HS-5 (cell line): ENCODE measurements around the gene ANO4.
"Not testable (repeated sequence)": the region's sequence is repeated elsewhere in the genome, so short reads cannot be mapped to it uniquely, and the experiment has no call there.

Experiments
- DNase-seq: peaks from one replicate; pipeline ENCODE4 v3.0.0-alpha.2; 2012; ENCODE audit warnings: low read depth

The ANO4 gene

GRCh38 chr12:101045486-101046464, 251.2 kb downstream of the ANO4 start:
- no peak for DNase-seq

DNA sequence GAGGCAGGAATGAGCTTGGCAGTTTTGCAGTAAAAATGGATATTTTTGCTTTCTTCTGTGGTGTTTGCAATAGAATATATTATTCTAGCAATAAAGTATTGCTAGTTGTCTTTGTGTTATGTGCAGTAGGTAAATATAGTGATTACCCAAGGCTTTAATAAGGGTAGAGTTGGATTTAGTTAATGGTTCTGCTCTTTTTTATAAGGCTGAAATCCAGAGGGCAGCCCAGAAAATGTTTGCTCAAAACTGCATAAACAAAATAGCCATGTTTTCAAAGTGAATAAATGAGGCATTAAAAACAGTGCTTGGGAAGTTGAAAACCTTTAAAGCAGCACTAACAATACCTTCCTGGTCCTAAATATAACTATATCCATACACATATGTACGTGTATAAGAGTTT, 253.1 kb downstream of the ANO4 start:
- no peak for DNase-seq

- no peak for DNase-seq
Observed at GRCh38 chr12:101050631-101051030, 256.1 kb downstream of the ANO4 start.

GRCh38 chr12:101051151-101051550, 256.6 kb downstream of the ANO4 start:
- DNase-seq: no peak

DNA sequence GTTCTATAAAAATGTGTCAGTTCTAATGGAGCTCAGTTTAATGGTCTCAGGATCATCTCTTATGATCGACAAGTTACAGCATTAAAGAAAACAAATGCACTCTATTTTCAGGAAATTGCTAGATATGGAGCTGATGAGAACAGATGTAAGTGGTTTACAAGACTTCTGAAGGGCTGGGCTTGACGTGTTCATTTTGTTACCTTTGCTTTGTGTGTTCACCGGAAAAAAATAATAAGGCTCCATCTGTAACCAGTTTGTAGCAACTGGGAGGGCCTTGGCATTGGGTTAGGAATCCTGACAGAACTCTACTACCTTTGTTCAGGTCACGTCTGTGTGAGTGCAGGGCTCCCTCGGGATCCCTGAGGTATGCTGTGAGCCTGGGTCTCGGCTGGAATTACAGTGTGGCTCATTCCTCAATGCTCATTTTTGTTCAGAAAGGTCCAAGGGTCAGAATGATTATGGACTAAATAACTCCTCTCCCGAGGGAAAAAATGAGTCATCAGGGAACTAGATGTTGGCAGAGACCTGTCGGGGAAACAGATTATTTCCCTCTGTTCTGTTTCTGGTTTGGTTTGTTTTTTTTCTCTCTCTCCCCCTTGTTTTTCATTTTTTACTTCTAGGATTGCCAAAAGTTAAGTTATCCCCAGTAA, 257.4 kb downstream of the ANO4 start:
- peak; percentile 96 for DNase-seq

DNA sequence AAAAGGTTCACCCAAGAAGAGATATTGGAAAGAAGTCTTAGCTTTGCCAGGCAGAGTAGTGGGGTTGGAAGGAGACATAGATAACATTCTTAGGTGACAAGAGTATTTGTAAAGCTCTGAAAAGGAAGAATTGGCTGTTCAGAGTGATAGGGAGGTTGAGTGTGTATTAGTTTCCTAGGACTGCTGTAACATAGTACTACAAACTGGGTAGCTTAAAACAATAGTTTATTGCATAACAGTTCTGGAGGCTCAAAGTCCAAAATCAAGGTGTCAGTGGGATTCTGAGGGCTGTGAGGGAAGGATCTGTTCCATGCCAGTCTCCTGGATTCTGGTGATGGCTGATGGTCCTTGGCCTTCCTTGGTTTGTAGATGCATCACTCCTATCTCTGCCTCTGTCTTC, 258.6 kb downstream of the ANO4 start:
- DNase-seq: no peak

DNA sequence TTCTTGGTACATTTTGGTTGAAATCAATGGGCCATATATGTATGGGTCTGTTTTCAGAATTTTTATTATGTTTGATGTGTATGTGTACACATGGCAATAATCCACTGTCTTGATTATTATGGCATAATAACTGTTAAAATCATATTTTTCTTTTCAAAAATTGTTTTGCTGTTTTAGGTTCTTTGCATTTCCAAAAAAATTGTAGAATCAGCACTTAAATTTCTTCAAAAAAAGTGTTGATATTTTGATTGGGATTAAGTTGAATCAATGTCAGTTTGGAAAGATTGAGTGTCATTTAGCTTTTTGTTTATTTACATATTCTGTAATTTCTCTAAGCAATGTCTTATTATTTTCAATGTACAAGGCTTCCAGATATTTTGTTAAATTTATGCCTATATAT, 261.4 kb downstream of the ANO4 start:
- DNase-seq: no peak

- not testable (repeated sequence) for DNase-seq
Observed at GRCh38 chr12:101062508-101062907, 267.9 kb downstream of the ANO4 start.

- DNase-seq: no peak
Observed at GRCh38 chr12:101064721-101065120, 270.1 kb downstream of the ANO4 start.

- DNase-seq: no peak
Observed at GRCh38 chr12:101066489-101066888, 271.9 kb downstream of the ANO4 start.

DNA sequence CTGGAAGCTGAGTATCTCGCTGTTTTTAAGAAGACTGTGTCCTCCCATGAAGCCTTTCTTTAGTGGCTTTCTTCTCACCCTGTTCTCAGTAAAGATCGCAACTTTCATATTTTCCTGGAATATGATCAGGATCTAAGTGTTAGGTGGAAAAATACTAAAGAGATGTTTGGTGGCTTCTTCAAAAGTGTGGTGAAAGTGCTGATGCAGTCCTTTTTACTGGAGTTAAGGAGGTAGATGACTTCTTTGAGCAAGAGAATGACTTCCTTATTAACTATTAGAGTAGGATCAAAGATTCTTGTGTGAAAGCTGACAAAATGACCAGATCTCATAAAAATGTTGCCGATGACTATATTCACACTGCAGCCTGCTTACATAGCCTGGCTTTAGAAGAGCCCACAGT, 273.8 kb downstream of the ANO4 start:
- no peak for DNase-seq

GRCh38 chr12:101068836-101069235, 274.3 kb downstream of the ANO4 start:
- no peak for DNase-seq

DNA sequence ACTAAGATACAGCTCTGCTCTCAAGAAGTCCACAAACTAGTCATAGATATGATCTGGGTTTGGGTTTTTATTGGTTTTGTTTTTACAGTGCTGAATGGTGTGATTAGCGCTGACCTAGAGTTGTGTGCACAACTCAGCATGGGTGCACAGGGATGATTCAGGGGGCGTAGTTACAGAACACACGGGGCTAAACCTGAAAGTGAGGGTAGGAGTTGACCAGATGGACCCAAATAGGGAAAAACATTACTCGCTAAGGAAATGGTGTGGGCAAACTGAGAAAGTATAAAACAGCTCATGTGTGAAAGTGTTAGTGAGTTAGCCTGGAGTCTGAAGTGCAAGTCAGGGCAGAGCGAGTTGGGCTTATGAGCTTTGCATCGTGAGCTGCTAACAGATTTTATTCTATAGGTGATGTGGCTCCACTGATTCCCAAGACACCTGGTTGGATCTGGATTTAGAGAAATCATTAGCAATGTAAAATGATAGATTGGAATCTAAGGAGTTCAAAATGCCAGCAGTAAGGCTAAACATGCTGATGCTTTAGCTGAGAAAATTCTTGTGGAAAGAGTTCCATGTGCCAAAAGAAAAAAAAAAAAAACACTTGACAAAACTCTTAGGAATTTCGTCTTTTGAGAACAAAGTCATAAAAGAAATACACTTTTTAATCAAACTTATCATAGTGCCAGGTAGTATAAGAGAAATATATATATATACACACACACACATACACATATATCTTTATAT, 280.5 kb downstream of the ANO4 start:
- DNase-seq: no peak

DNA sequence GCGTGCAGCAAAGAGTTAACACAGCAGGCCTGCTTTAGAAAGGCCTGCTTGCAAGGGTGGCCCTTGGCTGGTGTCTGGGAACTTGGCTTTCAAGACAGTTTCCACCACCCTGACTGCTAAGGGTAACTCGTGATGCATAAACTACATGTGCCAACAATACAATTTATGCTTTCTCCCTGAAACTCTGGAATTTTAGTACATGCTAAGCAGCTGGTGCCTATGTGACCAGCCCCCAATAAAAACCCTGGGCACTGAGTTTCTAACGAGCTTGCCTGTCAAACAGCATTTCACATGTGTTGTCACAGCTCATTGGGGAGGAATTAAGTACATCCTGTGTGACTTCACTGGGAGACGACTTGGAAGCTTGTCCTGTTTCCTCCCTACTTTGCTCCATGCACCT, 282.3 kb downstream of the ANO4 start:
- DNase-seq: no peak

DNA sequence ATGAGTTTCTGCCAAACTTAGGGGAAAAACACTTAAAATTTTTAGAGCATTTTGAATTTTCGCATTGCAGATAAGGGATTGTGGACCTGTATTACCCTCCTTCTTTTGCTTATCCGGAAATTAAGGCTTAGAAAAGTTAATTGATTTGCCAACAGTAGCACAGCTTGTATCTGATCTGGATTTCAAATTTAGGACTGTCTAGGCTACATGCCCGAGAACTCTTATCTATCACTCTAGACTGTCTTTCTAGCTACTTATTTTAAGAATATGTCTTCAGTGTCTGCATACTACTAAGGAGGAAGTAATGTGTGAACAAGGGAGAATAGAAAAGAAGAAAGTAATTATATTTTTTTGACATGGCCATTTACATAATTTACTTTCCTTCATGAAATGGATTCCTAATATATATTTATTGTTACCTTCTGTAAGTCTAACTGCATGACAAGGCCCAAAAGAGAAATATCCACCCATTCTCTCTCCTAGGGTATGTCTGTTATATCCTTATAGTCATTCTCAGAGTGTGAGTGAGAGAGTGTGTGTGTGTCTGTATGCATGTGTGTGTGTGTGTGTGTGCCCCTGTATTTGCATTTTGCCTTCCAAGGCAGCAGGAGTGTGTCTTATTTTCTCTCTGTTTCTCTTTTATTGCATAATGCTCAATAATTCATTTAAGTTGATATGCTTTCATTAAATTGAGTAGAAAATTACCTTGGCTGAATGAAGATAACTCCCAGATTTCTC, 283.4 kb downstream of the ANO4 start:
- DNase-seq: no peak

DNA sequence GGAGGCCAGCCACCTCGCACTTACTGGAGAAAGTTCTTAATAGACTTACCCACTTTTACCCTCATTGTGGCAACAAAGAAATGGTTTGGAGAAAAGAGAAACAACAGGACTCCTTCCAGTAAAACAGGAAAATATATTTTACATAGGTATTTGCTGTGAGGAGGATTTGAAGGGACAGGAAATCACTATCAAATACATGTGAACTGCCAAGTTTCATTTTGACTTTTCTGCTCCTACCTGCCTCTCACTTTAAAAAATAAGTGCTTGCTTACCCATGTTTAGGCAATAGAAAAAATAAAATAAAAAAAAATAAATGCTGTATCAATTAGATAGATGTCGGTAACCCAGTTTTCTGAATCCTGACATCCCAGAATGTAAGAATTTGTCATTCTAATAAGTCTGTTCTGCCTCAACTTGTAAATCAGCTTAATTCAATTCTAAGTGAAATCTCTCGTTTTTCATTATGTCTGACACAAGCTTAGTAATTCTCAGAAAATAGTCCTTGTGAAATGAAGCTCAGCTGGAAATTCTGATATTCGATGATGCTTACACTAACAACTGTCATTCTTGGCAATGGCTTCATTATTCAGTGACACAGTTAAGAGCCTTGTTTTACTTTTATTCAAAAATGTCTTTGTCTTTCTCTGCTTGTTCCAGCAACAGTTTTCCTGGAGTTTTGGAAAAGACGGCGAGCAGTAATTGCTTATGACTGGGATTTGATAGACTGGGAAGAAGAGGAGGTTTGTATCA, 284.1 kb downstream of the ANO4 start:
- no peak for DNase-seq

GRCh38 chr12:101082706-101083105, 288.1 kb downstream of the ANO4 start:
- DNase-seq: no peak

- no peak for DNase-seq
Observed at GRCh38 chr12:101086490-101087135, 292.0 kb downstream of the ANO4 start.

DNA sequence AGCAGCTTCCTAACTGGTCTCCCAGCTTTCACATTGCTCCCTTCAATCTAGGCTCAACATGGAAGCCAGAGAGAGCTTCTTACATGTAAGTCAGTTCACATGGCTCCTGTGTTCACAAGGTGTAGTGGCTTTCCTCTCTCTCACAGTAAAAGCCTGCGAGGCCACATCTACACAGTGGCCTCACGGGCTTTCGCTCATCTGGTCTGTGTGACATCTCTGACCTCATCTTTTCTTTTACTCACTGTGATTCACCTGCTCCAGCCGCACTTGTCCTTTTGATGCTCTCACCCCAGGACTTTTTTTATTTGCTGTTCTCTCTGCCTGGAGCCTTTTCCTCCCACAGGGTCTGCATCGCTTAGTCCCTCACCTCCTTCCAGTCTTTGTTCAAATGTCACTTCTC, 293.3 kb downstream of the ANO4 start:
- no peak for DNase-seq

GRCh38 chr12:101089271-101089670, 294.7 kb downstream of the ANO4 start:
- DNase-seq: no peak

- DNase-seq: not testable (repeated sequence)
Observed at GRCh38 chr12:101090222-101090621, 295.6 kb downstream of the ANO4 start.
